ENCODE data around the gene ZNF468.
"Not testable (repeated sequence)": the region's sequence is repeated elsewhere in the genome, so short reads cannot be mapped to it uniquely, and the experiment has no call there.

ZNF468 gene

GRCh38 chr19:52857378-52858191 lies at the start of gene ZNF468:
Gene ZNF468, minus strand, starts transcription at chr19:52857619. Its CDS starts 3,347 bp downstream, at chr19:52854272.
- not testable (repeated sequence) for DNase-seq

DNA sequence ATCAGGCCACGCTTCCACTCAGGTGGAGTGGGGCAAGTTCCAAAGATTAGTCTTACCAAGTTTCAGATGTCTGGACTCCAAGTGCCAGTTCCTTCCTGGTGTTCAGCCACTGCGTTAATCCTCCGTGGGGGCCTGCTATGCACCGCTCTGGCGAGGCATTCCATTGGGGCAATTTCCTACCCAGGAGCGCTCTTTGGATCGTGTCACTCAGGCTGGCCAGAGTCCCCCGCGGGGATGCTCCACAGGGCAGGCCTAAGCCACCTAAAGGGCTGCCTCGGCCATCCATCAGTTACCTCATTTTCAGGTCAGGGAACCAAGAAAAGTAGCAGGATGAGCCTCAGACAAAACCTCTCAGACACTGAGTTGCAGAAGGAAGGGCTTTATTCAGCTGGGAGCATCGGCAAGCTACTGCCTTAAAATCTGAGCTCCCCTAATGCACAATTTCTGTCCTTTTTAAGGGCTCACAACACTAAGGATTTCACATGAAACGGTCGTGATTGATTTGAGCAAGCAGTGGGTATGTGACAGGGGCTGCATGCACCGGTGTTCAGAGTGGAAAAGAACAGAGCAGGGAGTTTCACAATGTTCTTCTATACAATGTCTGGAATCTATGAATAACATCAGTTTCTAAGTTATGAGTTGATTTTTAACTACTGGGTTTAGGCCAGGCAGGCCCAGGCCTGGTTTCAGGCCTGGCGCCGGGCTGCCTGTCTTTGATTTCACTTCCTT lies 46.8 kb upstream of the ZNF468 start:
- DNase-seq = not testable (repeated sequence)

DNA sequence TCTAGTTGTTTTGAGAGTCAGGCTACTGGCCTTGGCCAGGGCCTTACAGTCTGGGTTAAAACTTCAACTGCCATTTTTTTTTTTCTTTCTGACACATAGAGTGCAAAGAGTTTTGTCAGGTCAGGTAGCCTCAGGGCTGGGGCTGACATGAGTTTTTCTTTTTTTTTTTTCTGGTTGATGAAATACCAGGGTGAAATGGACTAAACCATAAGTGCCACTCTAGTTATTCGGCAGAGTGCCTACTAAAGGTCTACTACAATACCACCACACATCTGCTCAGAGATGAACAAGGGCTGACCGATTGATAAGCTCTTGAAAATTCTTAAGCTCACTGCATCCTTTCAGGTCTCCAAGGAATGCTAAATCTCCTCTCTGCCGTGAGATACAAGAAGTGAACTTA lies 44.4 kb upstream of the ZNF468 start:
- no peak for DNase-seq

GRCh38 chr19:52898596-52898995 lies 41.2 kb upstream of the ZNF468 start:
- not testable (repeated sequence) for DNase-seq

DNA sequence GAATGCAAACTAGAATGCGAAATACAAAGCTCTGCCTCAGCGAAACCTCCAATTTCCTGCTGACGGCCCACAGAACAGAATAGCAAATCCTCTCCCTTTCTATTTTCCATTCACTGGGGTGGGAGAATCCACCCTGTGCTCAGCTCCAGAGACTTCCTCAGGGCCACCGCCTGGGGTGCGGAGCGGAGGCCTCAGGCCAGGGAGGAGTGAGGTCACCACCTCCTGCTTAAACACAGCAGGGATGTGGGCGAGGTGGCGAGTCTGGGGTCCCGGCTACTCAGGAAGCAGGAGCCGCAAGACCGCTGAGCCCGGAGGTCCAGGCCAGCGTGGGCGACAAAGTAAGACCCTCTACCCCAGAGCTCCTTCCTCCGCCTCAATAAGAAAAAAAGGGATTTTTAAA lies 40.7 kb upstream of the ZNF468 start:
- no peak for DNase-seq

GRCh38 chr19:52897138-52897935 lies 39.9 kb upstream of the ZNF468 start, which contains the start of gene ZNF320:
Gene ZNF320, minus strand, starts transcription at chr19:52897635. Its CDS starts 7,380 bp downstream, at chr19:52890255.
- DNase-seq = no peak

GRCh38 chr19:52896431-52897137 lies 39.2 kb upstream of the ZNF468 start:
- no peak for DNase-seq

GRCh38 chr19:52891336-52891735 lies 33.9 kb upstream of the ZNF468 start:
- DNase-seq = no peak

DNA sequence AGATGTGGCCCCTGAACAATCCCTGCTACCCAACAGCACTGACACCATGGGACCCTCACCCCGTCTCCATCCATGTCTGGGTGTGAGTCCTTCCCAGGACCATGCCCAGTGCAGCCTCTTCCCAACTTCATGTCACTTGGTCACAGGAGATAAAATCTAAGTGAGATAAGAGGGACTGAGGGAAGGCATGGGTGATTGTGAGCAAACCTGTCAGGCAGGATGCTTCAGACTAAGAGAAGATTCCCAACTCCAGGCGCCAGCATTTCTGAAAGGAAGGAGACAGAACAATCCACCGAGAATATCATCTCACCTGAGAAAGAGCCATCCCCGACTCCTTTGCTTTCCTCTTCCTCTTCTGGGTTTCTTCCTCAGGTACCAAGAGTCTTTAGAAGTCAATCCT lies 32.5 kb upstream of the ZNF468 start:
- DNase-seq = no peak

DNA sequence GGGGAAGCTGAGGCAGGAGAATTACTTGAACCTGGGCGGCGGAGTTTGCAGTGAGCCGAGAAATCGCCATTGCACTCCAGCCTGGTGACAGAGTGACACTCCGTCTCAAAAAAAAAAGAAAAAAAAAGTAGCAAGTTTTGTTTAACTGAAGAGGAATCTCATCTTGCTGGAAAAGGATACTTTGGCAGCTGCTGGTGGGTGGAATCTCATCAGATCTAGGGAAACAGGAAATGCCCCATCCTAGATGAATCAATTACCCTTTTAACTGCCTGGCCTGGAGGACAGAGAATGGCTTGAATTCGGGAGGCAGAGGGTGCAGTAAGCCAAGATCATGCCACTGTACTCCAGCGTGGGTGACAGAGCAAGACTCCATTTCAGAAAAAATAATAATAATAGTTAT lies 31.7 kb upstream of the ZNF468 start:
- DNase-seq = no peak

DNA sequence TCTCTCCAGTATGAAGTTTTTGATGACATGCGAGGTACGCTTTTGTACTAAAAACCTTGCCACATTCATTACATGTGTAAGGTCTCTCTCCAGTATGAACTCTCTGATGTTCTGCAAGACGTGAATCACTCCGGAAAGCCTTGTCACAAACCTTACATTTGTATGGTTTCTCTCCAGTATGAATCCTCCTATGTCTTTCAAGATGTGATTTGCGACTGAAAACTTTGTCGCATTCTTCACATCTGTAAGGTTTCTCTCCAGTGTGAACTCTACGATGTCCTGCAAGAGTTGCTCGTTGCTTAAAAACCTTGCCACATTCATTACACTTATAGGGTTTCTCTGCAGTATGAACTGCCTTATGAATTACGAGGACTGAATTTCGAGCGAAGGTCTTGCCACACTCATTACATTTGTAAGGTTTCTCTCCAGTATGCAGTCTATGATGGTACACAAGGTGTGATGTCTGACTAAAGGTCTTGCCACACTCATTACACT lies 23.5 kb upstream of the ZNF468 start:
- DNase-seq = no peak

DNA sequence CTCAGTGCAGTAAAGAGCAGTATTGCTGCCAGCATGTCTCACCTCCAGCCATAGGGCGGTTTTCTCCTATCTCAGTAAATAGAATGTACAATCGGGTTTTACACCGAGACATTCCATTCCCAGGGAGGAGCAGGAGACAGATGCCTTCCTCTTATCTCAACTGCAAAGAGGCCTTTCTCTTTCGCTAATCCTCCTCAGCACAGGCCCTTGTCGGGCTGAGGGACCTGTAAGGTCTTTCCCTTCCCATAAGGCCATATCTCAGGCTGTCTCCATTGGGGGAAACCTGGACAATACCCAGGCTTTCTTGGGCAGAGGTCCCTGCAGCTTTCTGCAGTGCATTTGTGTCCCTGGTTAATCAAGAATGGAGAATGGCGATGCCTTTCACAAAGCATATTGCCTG lies 15.6 kb upstream of the ZNF468 start:
- DNase-seq = not testable (repeated sequence)

DNA sequence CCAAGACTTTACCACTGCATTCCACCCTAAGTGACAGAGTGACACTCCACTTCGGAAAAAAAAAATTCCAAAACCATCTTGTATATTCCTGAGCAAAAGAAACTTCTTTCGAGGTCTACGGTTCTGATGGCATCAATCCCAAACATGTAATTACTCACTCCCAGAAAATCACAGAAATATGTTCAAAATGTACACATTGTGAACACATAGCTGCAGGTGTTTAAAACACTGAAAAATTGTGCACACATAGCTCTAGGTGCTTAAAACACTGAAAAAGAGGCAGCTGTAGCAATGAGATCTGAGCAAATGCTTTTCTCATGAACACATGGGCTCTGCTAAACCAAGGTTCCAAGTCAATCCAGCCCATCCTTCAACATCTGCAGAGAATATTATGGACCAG lies 14.0 kb upstream of the ZNF468 start:
- DNase-seq = no peak

DNA sequence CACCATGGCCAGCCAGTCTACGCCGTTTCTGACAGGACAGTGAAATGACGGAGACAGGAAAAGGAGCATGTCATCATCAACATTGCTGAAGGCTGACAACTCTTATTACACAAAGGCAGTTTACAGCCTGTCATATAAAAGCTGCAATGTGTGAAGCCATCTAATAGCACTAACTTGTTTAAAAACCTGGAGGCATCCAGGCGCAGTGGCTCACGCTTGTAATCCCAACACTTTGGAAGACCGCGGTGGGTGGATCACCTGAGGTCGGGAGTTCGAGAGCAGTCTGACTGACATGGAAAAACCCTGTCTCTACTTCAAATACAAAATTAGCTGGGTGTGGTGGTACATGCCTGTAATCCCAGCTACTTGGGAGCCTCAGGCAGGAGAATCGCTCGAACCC lies 10.6 kb upstream of the ZNF468 start:
- DNase-seq = not testable (repeated sequence)

GRCh38 chr19:52856540-52857377 lies 660 bp downstream of the ZNF468 start:
- DNase-seq = not testable (repeated sequence)

- DNase-seq = not testable (repeated sequence)
Measured at GRCh38 chr19:52847352-52847751, 10.1 kb downstream of the ZNF468 start.

DNA sequence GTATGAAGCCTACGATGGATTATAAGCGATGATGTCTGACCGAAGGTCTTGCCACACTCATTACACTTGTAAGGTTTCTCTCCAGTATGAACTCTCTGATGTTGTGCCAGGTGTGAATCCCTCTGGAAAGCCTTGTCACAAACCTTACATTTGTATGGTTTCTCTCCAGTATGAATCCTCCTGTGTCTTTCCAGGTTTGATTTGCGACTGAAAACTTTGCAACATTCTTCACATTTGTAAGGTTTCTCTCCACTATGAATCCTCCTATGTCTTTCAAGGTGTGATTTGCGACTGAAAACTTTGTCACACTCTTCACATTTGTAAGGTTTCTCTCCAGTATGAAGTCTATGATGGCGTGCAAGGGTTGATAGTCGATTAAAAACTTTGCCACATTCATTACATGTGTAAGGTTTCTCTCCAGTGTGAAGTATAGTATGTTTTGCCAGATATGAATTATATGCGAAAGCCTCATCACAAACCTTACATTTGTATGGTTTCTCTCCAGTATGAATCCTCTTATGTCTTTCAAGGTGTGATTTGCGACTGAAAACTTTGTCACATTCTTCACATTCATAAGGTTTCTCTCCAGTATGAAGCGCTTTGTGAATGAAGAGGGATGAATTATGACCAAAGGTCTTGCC lies 16.5 kb downstream of the ZNF468 start:
- DNase-seq = not testable (repeated sequence)

DNA sequence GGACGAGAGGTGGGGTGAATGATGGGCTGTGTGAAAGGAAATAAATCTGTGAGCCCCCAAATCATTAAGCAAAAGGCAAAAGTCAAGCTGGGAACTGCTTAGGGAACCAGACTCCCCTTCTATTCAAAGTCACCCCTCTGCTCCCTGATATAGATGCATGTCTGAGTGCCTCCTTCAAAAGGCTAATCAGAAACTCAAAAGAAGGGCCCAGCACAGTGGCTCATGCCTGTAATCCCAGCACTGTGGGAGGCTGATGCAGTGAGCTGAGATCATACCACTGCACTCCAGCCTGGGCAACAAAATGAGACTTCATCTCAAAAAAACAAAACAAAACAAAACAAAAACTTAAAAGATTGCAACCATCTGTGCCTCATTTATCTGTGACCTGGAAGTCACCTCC lies 23.1 kb downstream of the ZNF468 start:
- not testable (repeated sequence) for DNase-seq

GRCh38 chr19:52833541-52833940 lies 23.9 kb downstream of the ZNF468 start:
- not testable (repeated sequence) for DNase-seq

DNA sequence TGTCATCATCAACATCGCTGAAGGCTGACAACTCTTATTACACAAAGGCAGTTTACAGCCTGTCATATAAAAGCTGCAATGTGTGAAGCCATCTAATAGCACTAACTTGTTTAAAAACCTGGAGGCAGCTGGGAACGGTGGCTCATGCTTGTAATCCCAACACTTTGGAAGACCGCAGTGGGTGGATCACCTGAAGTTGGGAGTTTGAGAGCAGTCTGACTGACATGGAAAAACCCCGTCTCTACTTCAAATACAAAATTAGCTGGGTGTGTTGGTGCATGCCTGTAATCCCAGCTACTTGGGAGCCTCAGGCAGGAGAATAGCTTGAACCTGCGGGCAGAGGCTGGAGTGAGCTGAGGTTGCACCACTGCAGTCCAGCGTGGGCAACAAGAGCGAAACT lies 27.6 kb downstream of the ZNF468 start:
- DNase-seq = not testable (repeated sequence)

DNA sequence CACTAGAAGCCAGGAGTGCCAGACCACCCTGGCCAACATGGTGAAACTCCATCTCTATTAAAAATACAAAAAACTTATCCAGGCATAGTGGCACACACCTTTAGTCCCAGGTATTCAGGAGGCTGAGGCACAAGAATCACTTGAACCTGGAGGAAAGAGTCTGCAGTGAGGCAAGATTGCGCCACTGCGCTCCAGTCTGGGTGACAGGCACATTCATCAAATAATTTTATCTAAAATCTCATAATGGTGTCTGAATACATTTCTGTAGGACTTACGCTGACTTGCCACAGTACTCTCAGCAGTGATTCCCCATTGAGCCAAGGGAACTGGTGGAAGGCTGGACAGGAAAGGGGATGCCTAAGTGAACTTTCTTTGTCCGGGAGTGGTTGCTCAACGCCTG lies 31.7 kb downstream of the ZNF468 start:
- DNase-seq = no peak
